ENCODE measurements around the gene LSM4. TPM values are rescaled to one million over a fixed set of nuclear protein-coding genes. Genes with fewer than 3 reads are reported as not detected.
A peak's percentile ranks its signal among the peaks of the same experiment; 100 is the strongest.

The LSM4 gene
- total and polyA plus RNA-seq, 2 of the 13 experiments (the other 11 are each of a cell fraction or from before 2014, with no cell fraction given), result 65.8 to 166 TPM

DNA sequence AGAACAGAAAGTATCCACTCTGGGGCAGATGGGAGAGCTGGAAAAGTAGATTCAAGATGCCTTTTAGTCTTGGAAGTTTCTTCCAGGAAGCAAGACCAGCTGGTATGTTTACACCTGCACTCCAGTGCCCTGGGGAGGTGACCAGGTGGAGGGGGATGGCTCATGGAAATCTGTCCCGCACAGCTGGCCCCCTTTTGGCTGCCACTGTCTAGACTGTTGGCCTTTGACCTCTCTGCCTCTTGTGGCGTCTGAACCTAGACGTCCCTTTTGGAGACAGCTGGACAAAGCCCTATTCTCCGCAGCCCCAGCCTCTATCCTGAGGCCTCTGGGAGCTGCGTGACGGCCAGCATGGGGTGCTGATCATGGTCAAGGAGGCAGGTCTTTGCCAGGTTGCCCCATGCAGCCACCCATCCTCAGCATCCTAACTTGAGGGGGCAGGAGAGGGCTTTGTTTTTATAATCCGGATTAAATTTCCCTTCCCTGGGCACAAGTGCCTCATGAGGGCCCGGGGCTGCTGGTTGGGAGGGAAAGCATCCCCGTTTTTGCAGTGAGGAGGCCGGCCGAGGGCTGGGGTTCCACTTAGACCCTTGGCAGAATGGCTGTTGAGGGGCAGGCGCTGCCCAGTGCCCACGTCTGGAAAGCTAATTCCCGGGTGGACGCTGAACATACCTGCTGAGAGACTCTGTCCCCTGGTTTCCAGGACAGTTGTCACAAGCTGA, 45.8 kb upstream of the LSM4 start (continued):
- TF ChIP-seq, protein P1, sequence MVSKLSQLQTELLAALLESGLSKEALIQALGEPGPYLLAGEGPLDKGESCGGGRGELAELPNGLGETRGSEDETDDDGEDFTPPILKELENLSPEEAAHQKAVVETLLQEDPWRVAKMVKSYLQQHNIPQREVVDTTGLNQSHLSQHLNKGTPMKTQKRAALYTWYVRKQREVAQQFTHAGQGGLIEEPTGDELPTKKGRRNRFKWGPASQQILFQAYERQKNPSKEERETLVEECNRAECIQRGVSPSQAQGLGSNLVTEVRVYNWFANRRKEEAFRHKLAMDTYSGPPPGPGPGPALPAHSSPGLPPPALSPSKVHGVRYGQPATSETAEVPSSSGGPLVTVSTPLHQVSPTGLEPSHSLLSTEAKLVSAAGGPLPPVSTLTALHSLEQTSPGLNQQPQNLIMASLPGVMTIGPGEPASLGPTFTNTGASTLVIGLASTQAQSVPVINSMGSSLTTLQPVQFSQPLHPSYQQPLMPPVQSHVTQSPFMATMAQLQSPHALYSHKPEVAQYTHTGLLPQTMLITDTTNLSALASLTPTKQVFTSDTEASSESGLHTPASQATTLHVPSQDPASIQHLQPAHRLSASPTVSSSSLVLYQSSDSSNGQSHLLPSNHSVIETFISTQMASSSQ (IDR thresholded peaks at IDR 0.05; ENCODE audit: low read depth), result no peak
- TF ChIP-seq, protein P1 (CRISPR knock-in tag; IDR thresholded peaks at IDR 0.05; ENCODE audit: borderline replicate concordance), result 0 out of 2 replicates have a peak, but pooled peaks have one; percentile 14
- TF ChIP-seq ZNF136 (CRISPR knock-in tag; IDR thresholded peaks at IDR 0.05; ENCODE audit: low read depth) (no peak), MED13 (CRISPR knock-in tag; IDR thresholded peaks at IDR 0.05) (no peak), TSC22D2 (CRISPR knock-in tag; IDR thresholded peaks at IDR 0.05; ENCODE audit: borderline replicate concordance) (no peak), RARA (CRISPR knock-in tag; IDR thresholded peaks at IDR 0.05) (peak; percentile 62; the same call in 1 of the 2 replicates), GTF3A (CRISPR knock-in tag; conservative IDR thresholded peaks at IDR 0.05) (no peak), ZNF589 (CRISPR knock-in tag; conservative IDR thresholded peaks at IDR 0.05) (no peak), ELF1 (CRISPR knock-in tag; IDR thresholded peaks at IDR 0.05) (no peak), ZNF773 (CRISPR knock-in tag; IDR thresholded peaks at IDR 0.05; ENCODE audit: borderline replicate concordance) (no peak), MTA3 (CRISPR knock-in tag; IDR thresholded peaks at IDR 0.05) (no peak), ARID2 (CRISPR knock-in tag; IDR thresholded peaks at IDR 0.05; ENCODE audit: borderline replicate concordance) (no peak), HNRNPK (IDR thresholded peaks at IDR 0.05; ENCODE audit: low read depth, low read length, poor library complexity, severe bottlenecking) (no peak), MAFK (conservative IDR thresholded peaks at IDR 0.05 in 1 of 2, IDR thresholded peaks at IDR 0.05 in 1 of 2; ENCODE audit: low read length in 2 of 2) (no peak), IRX3 (CRISPR knock-in tag; IDR thresholded peaks at IDR 0.05; ENCODE audit: borderline replicate concordance, low read depth) (no peak), ZNF143 (CRISPR knock-in tag; IDR thresholded peaks at IDR 0.05) (no peak), ZSCAN31 (CRISPR knock-in tag; IDR thresholded peaks at IDR 0.05; ENCODE audit: low read depth) (no peak), CENPX (CRISPR knock-in tag; IDR thresholded peaks at IDR 0.05) (no peak)
- TF ChIP-seq, protein P2, sequence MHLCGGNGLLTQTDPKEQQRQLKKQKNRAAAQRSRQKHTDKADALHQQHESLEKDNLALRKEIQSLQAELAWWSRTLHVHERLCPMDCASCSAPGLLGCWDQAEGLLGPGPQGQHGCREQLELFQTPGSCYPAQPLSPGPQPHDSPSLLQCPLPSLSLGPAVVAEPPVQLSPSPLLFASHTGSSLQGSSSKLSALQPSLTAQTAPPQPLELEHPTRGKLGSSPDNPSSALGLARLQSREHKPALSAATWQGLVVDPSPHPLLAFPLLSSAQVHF (CRISPR knock-in tag; IDR thresholded peaks at IDR 0.05), result no peak
- TF ChIP-seq, protein P3, sequence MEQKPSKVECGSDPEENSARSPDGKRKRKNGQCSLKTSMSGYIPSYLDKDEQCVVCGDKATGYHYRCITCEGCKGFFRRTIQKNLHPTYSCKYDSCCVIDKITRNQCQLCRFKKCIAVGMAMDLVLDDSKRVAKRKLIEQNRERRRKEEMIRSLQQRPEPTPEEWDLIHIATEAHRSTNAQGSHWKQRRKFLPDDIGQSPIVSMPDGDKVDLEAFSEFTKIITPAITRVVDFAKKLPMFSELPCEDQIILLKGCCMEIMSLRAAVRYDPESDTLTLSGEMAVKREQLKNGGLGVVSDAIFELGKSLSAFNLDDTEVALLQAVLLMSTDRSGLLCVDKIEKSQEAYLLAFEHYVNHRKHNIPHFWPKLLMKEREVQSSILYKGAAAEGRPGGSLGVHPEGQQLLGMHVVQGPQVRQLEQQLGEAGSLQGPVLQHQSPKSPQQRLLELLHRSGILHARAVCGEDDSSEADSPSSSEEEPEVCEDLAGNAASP (CRISPR knock-in tag; IDR thresholded peaks at IDR 0.05; ENCODE audit: borderline replicate concordance), result 0 out of 2 replicates have a peak, but pooled peaks have one; percentile 14
- TF ChIP-seq, protein P4, sequence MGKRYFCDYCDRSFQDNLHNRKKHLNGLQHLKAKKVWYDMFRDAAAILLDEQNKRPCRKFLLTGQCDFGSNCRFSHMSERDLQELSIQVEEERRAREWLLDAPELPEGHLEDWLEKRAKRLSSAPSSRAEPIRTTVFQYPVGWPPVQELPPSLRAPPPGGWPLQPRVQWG (CRISPR knock-in tag; IDR thresholded peaks at IDR 0.05; ENCODE audit: borderline replicate concordance, low read depth), result no peak
- TF ChIP-seq, protein P5, sequence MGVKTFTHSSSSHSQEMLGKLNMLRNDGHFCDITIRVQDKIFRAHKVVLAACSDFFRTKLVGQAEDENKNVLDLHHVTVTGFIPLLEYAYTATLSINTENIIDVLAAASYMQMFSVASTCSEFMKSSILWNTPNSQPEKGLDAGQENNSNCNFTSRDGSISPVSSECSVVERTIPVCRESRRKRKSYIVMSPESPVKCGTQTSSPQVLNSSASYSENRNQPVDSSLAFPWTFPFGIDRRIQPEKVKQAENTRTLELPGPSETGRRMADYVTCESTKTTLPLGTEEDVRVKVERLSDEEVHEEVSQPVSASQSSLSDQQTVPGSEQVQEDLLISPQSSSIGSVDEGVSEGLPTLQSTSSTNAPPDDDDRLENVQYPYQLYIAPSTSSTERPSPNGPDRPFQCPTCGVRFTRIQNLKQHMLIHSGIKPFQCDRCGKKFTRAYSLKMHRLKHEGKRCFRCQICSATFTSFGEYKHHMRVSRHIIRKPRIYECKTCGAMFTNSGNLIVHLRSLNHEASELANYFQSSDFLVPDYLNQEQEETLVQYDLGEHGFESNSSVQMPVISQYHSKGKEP (CRISPR knock-in tag; IDR thresholded peaks at IDR 0.05), result no peak
